Measurements from ENCODE around the gene TBC1D17. TPM values are rescaled to one million over a fixed set of nuclear protein-coding genes. Genes with fewer than 3 reads are reported as not detected.

TBC1D17 gene
- total RNA-seq, 3 donors from 2014 or later: 33.7 to 55.7 (median 45.1) TPM

- Histone ChIP-seq H3K4me3 (peak overlapping the region; percentile 9), H3K36me3 (ENCODE audit: low read depth) (no peaks in the 10 kb centered on the region), H3K9me3 (no peaks in the 10 kb centered on the region), H3K4me1 (ENCODE audit: low read depth) (peaks cover 39% of the 10 kb centered on the region)
- intact Hi-C loops (cut with DNase I, micrococcal nuclease): no loop called here
- ATAC-seq: peak; percentile 80
- TF ChIP-seq, protein P1, sequence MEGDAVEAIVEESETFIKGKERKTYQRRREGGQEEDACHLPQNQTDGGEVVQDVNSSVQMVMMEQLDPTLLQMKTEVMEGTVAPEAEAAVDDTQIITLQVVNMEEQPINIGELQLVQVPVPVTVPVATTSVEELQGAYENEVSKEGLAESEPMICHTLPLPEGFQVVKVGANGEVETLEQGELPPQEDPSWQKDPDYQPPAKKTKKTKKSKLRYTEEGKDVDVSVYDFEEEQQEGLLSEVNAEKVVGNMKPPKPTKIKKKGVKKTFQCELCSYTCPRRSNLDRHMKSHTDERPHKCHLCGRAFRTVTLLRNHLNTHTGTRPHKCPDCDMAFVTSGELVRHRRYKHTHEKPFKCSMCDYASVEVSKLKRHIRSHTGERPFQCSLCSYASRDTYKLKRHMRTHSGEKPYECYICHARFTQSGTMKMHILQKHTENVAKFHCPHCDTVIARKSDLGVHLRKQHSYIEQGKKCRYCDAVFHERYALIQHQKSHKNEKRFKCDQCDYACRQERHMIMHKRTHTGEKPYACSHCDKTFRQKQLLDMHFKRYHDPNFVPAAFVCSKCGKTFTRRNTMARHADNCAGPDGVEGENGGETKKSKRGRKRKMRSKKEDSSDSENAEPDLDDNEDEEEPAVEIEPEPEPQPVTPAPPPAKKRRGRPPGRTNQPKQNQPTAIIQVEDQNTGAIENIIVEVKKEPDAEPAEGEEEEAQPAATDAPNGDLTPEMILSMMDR (IDR thresholded peaks at IDR 0.05): peak; percentile 34
- peak; percentile 96 to 98 (median 96) for DNase-seq
These were observed 7.8 kb upstream of the TBC1D17 start for GRCh38 chr19:49869484-49870308.

DNA sequence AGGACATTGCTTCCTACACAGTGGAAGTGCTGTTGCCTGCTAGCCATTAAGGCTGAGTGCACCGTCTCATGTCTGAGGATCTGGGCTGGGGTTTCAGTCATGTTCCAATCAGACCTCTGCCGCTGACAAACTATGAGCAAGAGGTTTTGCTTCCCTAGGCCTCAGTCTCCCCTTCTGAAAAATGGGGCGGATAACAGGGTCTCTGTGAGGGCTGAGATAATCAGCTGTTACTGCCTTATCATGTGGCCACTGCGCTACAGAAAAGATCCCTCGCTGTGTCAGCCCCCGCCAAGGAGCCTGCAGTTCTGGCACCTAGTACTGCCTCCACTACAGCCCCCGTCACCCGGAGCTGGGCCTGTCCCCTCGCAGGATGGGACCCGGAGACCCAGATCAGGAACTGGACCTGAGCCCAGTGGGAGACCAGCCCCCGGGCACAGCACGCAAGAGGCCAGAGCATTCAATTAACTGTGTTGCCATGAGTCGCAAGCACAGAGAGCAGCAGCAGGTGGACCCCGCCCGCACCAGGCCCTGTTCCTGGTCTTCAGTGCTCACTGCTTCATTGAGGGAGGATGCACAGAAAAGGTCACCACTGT lies 7.1 kb upstream of the TBC1D17 start:
- intact Hi-C loops (cut with DNase I, micrococcal nuclease): no loop called here
- no peak for ATAC-seq
- peak in 2 of 3 donors; percentile 39 to 73 for DNase-seq
- no peaks in the 10 kb centered on the region for H3K36me3 ChIP-seq (ENCODE audit: low read depth)
- peaks cover 41% of the 10 kb centered on the region for H3K4me1 ChIP-seq (ENCODE audit: low read depth)
- H3K4me3 ChIP-seq: peak overlapping the region; percentile 9
- H3K9me3 ChIP-seq: no peaks in the 10 kb centered on the region
- TF ChIP-seq, protein P1 (IDR thresholded peaks at IDR 0.05): no peak

- ATAC-seq (no peak), DNase-seq (no peak)
- H3K36me3 ChIP-seq (ENCODE audit: low read depth): no peaks in the 10 kb centered on the region
- H3K4me3 ChIP-seq: no peak overlapping the region
- intact Hi-C loops (cut with DNase I, micrococcal nuclease): no loop called here
- peaks cover 35% of the 10 kb centered on the region for H3K4me1 ChIP-seq (ENCODE audit: low read depth)
- TF ChIP-seq, protein P1 (IDR thresholded peaks at IDR 0.05): no peak
- no peaks in the 10 kb centered on the region for H3K9me3 ChIP-seq
These were observed 6.0 kb upstream of the TBC1D17 start for GRCh38 chr19:49871349-49871985.

- ATAC-seq (no peak), DNase-seq (no peak)
- Histone ChIP-seq H3K4me3 (no peak overlapping the region), H3K36me3 (ENCODE audit: low read depth) (peaks cover 4% of the 10 kb centered on the region), H3K4me1 (ENCODE audit: low read depth) (peaks cover 31% of the 10 kb centered on the region), H3K9me3 (no peaks in the 10 kb centered on the region)
- TF ChIP-seq, protein P1 (IDR thresholded peaks at IDR 0.05): no peak
- intact Hi-C loops (cut with DNase I, micrococcal nuclease): no loop called here
These were observed 5.0 kb upstream of the TBC1D17 start for GRCh38 chr19:49872245-49873128.

- Histone ChIP-seq H3K9me3 (no peaks in the 10 kb centered on the region), H3K36me3 (ENCODE audit: low read depth) (peaks cover 4% of the 10 kb centered on the region), H3K4me3 (no peak overlapping the region), H3K4me1 (ENCODE audit: low read depth) (peaks cover 31% of the 10 kb centered on the region)
- TF ChIP-seq, protein P1 (IDR thresholded peaks at IDR 0.05): no peak
- DNase-seq (no peak), ATAC-seq (no peak)
- intact Hi-C loops (cut with DNase I, micrococcal nuclease): no loop called here
These were observed 4.4 kb upstream of the TBC1D17 start for GRCh38 chr19:49873129-49873521.

All from mucosa of descending colon (tissue), 3 donors.